Astrocyte (in vitro differentiated cells and primary cell): Measurements from ENCODE around the gene ABCC1.

Experiments
- EZH2 ChIP-seq: IDR thresholded peaks from 2 replicates; pipeline ENCODE4 v1.6.1; 2012; ENCODE audit warnings: mild to moderate bottlenecking, low read length, inconsistent platforms; ENCODE audit not compliant: insufficient read depth
- TF ChIP-seq, protein P1 (sequence below): IDR thresholded peaks from 2 replicates; pipeline ENCODE4 v1.5.1; 2011; ENCODE audit warnings: low read depth, mild to moderate bottlenecking, inconsistent platforms, low read length, moderate library complexity; ENCODE audit not compliant: insufficient read depth

- TF ChIP-seq, protein P1, sequence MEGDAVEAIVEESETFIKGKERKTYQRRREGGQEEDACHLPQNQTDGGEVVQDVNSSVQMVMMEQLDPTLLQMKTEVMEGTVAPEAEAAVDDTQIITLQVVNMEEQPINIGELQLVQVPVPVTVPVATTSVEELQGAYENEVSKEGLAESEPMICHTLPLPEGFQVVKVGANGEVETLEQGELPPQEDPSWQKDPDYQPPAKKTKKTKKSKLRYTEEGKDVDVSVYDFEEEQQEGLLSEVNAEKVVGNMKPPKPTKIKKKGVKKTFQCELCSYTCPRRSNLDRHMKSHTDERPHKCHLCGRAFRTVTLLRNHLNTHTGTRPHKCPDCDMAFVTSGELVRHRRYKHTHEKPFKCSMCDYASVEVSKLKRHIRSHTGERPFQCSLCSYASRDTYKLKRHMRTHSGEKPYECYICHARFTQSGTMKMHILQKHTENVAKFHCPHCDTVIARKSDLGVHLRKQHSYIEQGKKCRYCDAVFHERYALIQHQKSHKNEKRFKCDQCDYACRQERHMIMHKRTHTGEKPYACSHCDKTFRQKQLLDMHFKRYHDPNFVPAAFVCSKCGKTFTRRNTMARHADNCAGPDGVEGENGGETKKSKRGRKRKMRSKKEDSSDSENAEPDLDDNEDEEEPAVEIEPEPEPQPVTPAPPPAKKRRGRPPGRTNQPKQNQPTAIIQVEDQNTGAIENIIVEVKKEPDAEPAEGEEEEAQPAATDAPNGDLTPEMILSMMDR, result no peak
- no peak for TF ChIP-seq EZH2
Observed at GRCh38 chr16:15900901-15901500, 48.4 kb upstream of the ABCC1 start.
